Hypothalamus (tissue), 51 donors: ENCODE data around the gene CYTIP.
"Not testable (repeated sequence)": the region's sequence is repeated elsewhere in the genome, so short reads cannot be mapped to it uniquely, and the experiment has no call there.

Source experiments
- DNase-seq, 51 donors: peaks; one replicate each; lab custom pipeline; 2025; lab: John Stamatoyannopoulos, UW

Gene CYTIP

DNA sequence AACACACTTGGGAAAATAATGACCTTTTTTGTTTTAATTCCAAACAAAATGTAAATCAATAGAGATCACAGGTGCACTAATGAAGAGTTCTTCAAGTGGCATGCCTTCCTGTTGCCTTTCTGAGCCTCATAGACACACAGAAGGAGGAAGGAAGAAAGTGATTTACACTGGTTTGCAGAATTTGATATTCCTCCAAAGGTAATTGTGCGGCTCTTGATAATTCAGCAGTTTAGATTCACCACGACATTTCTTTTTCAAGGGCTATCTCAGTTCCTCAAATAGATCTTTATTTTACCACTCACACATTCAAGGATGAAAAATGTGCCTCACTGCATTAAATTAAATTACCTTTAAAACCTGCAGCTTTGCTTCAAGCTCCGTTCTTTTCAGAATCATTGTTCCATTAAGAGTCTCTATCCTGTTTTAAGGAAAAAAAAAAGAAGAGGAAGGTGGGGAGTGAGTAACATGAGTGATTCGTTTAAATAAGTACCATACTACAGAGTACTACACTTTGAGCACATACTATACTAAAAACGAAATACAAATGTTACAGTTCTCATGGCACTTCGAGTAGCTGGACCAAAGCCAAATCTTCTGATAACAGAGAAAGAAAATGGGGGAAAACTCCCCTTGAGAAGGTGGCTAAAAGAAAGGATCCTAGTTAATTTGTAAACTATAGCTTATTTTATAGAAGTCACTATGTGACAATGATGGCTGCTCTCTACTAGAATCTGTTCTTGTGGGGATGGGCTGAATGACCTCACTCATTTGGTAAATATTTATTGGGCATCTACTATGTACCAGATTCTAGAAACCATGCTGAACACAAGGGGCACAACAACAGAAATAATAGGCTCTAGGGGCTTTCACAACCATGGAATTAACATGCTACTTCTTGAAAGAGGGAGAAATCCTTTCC, 16.6 kb downstream of the CYTIP start:
- no peak for DNase-seq

DNA sequence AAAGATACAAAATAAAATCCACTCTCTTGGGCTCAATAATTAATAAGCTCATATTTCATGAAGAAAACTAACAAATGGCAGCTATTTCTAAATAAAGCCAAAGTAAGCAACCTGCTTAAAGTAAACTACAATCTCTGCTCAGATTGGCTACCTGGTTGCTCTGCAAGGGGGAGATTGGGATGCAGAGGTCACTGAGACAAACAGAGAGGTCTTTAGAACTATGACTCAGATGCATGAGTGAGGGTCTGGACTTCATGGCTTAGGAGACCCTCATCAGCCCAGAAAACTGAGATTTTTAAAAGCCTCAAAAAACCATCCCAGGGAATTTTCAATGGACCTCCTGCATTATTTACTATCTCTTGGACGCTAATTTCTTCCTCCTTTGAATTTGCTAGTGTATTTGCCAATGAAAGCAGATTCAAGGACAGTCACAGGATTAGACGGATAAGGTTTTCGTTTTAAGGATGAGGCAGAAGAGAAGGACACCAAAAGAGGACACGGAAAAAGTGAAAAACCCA, 17.4 kb downstream of the CYTIP start:
- no peak for DNase-seq

DNA sequence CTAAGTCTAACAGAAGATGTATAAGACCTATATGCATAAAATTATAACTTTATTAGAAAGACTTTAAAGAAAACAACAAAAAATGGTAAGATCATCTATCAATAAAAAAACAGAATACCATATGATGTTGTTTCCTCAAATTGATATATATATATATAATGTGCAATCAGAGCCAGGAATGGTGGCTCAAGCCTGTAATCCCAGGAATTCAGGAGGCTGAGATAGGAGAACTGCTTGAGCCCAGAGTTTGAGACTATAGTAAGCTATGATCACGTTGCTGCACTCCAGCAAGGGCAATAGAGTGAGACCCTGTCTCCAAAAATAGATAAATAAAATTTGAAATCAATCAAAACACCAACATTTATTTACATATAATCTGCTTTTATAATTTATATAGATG, 19.5 kb downstream of the CYTIP start:
- DNase-seq: no peak

DNA sequence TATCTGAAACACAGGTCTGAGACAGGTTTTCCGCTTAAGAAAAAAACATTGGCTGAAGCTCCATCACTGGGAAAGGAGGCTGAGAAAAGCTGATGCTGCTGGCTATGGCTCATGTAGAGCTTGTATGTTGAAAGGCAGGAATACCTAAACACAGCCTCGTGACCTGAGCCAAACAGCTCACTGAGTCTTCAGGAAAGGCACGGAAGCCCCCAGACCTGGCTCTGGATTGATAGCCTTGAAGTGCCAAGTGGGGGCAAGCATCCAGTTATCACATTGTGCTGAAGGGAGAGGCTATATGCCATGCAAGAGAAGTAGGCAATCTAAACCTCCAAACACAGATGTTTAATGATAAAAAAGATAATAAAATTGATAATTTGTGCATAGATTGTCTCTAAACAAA, 21.9 kb downstream of the CYTIP start:
- no peak for DNase-seq

DNA sequence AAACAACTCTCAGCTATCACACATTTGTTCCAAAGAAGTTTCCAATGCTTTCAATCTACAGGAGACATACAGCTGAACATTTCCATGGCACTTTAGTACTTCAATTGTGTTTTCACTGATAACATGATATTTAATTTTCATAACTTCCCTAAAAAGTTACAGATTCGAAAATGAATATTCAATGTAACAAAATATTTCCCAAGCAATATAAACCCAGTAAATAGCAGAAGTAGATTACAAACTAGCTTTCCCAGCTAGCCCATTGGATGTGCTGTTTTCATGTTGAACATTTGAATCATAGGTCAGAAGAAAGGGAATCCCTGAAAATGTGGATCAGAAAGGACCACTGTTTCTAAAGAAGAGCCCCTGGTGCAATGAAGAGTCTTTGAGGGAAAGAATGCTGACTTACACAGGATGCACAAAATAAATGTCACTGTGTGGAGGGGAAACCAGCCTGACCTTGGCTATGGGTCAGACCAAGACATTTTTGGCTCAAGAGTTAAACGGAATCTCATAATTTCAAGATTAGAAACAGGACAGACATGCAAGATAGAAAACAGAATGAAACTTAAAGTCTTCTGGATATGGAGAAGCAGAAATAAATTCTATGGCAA, 22.5 kb downstream of the CYTIP start:
- DNase-seq: no peak

DNA sequence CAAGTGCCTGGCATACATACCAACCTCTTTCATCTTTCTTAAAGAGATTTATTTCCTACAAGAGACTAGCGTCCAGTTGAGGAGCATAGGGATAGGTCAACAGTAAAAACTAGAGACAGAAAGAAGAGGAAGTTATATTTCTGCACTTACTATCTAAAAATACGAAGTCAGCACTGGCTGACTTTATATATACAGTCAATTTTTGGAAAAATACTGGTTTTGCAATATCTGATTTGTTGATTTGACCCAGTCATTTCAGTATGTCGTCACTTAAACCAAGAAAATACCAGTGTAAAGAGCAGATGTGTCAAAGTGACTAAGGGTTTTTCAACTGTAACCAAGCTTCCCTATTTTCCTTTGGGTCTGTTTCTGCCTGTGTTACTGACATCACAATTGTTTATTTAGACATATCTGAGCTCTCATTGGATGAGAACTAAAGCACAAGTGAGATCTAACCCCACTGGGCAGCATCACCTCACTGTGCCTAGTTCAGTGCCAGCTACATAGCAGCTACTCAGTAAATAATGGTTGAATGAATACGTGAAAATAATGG, 23.0 kb downstream of the CYTIP start:
- DNase-seq: no peak

DNA sequence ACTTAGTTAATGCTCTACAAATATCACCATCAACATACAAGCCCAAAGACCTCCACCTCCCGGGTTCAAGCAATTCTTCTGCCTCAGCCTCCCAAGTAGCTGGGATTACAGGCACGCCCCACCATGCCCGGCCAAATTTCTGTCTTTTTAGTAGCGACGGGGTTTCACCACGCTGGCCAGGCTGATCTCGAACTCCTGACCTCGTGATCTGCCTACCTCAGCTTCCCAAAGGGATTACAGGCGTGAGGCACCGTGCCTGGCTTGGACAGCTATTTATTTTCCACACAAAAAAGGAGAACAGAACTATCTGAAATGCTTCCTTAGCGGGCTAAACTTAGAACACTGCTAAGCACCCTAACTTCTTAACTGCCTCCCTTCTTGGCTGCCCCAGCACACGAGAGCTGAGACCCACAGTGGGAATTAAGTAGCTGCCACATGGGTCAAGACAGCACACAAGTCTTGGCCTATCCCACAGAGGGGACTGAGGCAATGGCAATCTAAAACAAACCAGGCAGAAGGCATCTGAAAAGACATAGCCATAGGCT, 24.8 kb downstream of the CYTIP start:
- no peak for DNase-seq

DNA sequence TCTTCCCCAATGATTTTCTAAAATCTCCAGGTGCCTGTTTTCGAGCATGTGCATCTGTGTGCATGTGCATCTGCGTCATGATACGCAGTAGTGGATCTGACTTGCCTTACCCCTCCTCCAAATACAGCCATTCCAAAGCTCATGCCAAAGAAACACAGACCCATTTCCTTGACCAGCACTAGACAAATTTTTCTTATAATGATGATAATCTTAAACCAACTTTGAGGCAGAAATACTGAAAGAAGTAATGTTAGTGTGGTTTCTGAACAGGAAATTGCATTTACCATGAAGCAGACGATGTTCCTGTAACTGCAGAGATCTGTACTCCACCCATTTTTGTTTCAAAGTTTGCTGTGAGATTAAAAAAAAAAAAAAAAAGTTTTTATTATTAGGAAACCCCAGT, 25.6 kb downstream of the CYTIP start:
- no peak for DNase-seq

DNA sequence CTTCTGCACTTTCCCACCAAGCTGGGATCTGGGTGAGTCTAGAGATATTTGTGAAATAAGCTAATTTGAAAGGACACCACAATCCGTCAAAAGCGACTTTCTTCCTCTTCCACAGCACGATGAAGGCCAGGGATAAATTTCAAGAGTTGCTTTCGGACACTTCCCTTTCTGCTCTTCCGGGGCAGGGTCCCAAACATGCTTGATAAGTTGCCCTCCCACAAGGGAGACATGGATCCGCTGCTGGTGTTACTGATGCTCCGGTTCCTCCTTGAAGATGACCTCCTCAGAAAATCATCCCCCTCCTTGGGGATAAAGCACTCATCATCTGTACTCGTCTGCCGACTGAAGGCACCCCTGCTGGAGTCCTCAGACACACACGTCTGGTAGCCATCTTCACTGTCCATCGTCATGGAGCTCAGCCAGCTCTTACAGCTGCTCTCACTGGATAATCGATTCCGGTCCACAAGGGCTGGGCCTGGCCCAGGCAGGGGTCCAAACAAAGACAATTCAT, 28.2 kb downstream of the CYTIP start:
- DNase-seq: peak in 1 of 51 donors; percentile 1

DNA sequence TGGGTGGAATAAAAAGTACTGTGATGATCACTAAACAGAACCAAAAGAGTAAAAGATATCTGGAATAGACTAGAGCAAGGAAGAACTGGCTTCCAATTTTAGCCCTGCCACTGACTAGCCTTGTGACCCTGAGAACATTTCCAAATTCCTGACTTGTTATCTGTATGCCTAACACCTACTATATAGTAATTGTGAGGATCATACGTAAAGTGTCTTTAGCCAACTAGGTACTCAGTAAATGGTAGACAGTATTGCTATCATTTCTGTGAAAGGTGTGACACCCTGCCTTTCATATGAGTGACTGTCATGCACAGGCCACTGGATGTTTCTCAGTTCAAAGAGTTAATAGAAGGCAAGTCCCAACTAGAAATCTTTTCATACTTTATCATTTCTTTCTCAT, 29.8 kb downstream of the CYTIP start:
- no peak for DNase-seq

DNA sequence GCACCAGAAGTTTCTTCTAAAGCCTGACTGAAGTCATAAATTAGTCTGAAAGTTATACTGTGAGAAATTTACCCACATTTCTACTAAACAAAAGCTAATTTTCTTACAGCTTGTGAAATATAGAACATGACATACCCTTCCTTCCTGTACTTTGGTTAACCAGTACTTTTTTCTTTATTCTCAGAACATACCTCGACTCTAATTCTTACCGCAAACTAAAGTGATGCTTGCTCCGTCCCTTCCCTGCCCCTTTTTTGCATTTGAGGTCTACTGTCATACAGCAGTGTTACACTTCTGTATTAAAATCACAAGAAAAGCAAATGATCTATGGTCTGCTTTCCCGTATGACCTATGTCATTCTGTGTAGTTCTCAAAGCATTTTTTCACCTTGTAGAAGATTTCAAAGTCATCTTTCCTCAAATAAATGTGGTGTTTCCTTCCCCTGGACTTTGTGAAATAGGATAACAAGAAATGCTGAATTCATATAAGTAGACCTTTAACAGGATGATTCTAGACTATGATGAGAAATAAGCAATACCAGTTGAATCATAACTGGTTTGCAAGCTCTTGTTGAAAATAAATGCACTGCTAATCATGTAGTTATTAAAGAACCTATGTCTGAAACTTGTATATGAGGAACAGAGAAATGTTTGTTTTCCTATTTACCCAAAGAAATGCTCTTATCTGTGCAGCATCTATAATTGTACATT, 30.4 kb downstream of the CYTIP start:
- DNase-seq: no peak

DNA sequence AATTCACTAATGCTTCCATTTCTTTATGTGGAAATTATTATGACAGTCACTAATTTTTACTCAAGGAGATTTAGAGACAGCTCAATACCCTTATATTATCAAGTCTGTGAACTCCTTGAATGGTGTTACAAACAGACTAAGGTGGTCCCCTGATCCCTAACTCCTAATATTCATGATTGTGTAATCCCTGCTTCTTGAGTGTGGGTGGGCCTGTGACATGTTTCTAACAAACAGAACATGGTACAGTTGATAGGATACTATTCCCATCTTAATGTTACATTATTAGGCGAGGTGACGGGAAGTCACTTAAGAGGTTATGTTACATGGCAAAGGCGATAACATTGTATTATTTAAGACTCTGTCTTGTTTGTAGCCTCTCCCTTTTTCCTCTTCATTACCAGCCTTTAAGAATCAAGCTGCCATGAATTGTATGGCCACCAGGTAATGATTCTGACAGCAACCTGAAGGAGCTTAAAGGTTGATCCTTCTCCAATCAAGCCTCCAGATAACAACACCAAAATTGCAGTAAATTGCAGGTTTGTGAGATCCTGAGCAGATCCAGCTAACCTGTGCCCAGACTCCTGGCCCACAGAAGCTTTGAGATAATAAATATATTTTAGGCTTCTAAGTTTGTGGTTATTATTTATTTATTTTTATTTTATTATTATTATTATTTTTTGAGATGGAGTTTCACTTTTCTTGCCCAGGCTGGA, 32.1 kb downstream of the CYTIP start:
- no peak for DNase-seq

DNA sequence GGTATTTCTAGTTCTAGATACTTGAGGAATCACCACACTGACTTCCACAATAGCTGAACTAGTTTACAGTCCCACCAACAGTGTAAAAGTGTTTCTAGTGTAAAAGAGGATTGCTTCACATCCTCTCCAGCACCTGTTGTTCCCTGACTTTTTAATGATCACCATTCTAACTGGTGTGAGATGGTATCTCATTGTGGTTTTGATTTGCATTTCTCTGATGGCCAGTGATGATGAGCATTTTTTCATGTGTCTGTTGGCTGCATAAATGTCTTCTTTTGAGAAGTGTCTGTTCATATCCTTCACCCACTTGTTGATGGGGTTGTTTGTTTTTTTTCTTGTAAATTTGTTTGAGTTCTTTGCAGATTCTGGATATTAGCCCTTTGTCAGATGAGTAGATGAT, 38.5 kb downstream of the CYTIP start:
- not testable (repeated sequence) for DNase-seq

DNA sequence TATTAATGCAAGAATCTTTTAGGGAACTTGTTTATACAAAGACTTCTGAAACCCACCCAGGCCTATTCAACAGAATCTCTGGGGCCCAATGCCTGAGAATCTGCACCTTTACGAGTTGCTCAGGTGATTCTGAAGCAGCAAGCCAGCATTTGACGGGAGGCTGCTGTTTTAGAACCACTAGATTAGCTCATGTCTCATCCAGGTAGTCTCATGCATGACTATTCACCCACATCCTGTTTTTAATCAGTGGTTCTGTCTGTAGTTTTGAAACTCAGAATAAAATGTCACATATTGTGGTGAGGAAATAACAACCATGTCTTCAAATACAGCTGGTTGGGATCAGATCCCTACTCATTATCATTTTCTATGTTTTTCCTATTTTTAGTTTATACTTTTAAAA, 39.5 kb downstream of the CYTIP start:
- DNase-seq: no peak

DNA sequence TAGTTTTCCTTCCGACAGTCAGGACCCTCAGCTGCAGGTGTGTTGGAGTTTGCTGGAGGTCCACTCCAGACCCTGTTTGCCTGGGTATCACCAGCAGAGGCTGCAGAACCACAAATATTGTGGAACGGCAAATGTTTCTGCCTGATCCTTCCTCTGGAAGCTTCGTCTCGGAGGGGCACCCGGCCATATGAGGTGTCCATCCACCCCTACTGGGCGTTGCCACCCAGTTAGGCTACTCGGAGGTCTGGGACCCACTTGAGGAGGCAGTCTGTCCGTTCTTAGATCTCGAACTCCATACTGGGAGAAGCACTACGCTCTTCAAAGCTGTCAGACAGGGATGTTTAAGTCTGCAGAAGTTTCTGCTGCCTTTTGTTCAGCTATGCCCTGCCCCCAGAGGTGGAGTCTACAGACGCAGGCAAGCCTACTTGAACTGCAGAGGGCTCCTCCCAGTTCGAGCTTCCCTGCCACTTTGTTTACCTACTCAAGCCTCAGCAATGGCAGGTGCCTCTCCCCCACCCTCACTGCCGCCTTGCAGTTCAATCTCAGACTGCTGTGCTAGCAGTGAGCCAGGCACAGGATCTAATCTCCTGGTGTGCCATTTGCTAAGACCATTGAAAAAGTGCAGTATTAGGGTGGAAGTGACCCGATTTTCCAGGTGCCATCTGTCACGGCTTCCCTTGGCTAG, 40.9 kb downstream of the CYTIP start:
- not testable (repeated sequence) for DNase-seq

DNA sequence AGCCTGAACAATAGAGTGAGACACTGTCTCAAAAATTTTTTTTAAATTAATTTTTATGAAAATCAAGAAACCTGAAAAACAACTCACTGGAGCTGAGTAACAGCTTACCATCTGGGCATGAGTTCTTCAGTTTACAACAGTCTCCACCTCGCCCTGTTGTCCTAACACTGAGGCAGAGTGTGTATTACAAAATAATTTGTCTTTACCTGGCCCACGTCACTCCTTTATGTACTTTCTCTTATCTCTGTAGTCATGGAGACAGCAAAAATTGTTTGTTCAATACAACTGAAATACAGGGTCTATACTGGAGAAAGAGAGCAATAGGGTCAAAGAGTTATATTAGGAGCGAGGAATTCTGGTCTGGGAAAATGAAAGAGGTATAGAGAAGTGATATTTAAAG, 48.1 kb downstream of the CYTIP start:
- no peak for DNase-seq

DNA sequence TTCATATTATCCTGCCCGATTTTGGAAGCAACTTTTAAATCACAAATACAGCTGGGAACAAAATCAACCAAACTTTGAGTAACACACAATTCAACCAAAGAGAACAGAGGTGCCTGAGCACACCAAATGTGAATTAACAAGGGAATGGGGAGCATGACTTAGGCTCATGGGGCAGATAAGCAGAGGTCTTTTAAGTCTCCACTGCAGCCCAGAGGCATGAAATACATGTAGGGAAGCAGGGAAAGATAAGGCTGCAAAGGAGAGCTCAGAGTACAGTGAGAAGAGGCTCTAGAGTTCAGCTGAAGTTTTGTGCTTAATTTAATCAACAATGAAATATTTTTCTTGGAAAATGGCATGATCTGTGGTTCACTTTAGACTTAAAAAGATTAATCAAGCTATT, 49.0 kb downstream of the CYTIP start:
- no peak for DNase-seq

DNA sequence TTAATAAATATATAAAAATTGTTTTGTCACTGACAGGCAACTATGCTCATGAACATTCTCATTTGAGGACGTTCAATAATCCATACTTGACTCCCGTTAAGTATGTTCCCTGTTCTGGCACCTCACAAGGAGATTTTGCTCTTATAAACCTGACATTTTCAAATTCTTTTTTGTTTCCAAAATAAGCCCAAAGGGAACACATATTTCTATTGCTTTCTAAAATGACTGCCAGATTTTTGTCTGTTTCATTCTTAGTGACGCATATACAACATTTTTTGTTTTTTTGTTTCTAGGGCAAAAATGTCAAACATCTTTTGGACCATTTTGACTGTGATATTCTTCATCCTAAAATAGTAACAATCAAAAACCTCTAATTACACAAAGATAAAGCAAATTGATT, 50.5 kb downstream of the CYTIP start:
- no peak for DNase-seq

DNA sequence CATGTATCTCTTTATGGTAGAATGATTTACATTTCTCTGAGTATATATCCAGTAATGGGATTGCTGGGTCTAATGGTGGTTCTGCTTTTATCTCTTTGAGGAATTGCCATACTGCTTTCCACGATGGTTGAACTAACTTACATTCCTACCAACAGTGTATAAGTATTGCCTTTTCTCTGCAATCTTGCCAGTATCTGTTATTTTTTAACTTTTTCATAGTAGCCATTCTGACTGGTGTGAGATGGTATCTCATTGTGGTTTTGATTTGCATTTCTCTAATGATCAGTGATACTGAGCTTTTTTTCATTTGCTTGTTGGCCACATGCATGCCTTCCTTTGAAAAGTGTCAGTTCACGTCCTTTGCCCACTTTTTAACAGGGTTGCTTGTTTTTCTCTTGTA, 55.1 kb downstream of the CYTIP start:
- DNase-seq: no peak
